Occipital lobe (tissue), 2 donors: Measurements from ENCODE around the gene TMC5. TPM values are rescaled to one million over a fixed set of nuclear protein-coding genes. Genes with fewer than 3 reads are reported as not detected.
"Not testable (repeated sequence)": the region's sequence is repeated elsewhere in the genome, so short reads cannot be mapped to it uniquely, and the experiment has no call there.

ENCODE experiments used
- DNase-seq: peaks from one replicate; lab custom pipeline; 2025; lab: John Stamatoyannopoulos, UW
- total RNA-seq: library from RNA; depleted of rRNA; stranded (reverse); fragments of >200 nt; gene quantifications from one replicate; pipeline ENCODE4 v1.2.3, GENCODE V29; 2014

TMC5 gene
- total RNA-seq, 1 donor from 2014 or later, result not detected

- DNase-seq, result no peak
Measured at GRCh38 chr16:19406891-19407491, 10.7 kb upstream of the TMC5 start.

GRCh38 chr16:19410435-19411171 is 7.1 kb upstream of the TMC5 start:
- no peak for DNase-seq

GRCh38 chr16:19411298-19411697 is 6.4 kb upstream of the TMC5 start:
- no peak for DNase-seq

- not testable (repeated sequence) for DNase-seq
Measured at GRCh38 chr16:19412055-19412454, 5.6 kb upstream of the TMC5 start.

- no peak for DNase-seq
Measured at GRCh38 chr16:19415461-19415860, 2.2 kb upstream of the TMC5 start.

- no peak for DNase-seq
Measured at GRCh38 chr16:19415918-19416317, 1.8 kb upstream of the TMC5 start.

GRCh38 chr16:19418200-19418599 is 517 bp downstream of the TMC5 start:
- no peak for DNase-seq

- no peak for DNase-seq
Measured at GRCh38 chr16:19419698-19420075, 2.0 kb downstream of the TMC5 start.

- no peak for DNase-seq
Measured at GRCh38 chr16:19424478-19424877, 6.8 kb downstream of the TMC5 start.

- DNase-seq, result no peak
Measured at GRCh38 chr16:19430345-19430744, 12.7 kb downstream of the TMC5 start.

GRCh38 chr16:19431636-19432340 is 14.1 kb downstream of the TMC5 start:
- DNase-seq, result no peak

- DNase-seq, result no peak
Measured at GRCh38 chr16:19432429-19432828, 14.7 kb downstream of the TMC5 start.

GRCh38 chr16:19434584-19434983 is 16.9 kb downstream of the TMC5 start:
- DNase-seq, result no peak

GRCh38 chr16:19436540-19436939 is 18.9 kb downstream of the TMC5 start:
- no peak for DNase-seq

GRCh38 chr16:19437280-19437679 is 19.6 kb downstream of the TMC5 start:
- no peak for DNase-seq

GRCh38 chr16:19438739-19439138 is 21.1 kb downstream of the TMC5 start:
- no peak for DNase-seq

GRCh38 chr16:19439483-19439882 is 21.8 kb downstream of the TMC5 start:
- no peak for DNase-seq

- DNase-seq, result no peak
Measured at GRCh38 chr16:19443659-19444058, 26.0 kb downstream of the TMC5 start.

GRCh38 chr16:19446300-19446846 is 28.7 kb downstream of the TMC5 start:
- DNase-seq, result no peak

- no peak for DNase-seq
Measured at GRCh38 chr16:19446886-19447285, 29.2 kb downstream of the TMC5 start.

GRCh38 chr16:19450186-19450585 is 32.5 kb downstream of the TMC5 start:
- no peak for DNase-seq

GRCh38 chr16:19458722-19459379 is 41.2 kb downstream of the TMC5 start:
- no peak for DNase-seq
